ENCODE measurements around the gene HES5.

- TF ChIP-seq ZNF274 (IDR thresholded peaks at IDR 0.05; ENCODE audit: low read depth, low read length) (no peak), YY1 (IDR thresholded peaks at IDR 0.05; ENCODE audit: insufficient read depth, insufficient read length) (no peak)
These were observed 15.9 kb upstream of the HES5 start for GRCh38 chr1:2545754-2546514.

Data from NT2/D1 (cell line).